HFFc6 (cell line): ENCODE results near the gene GALNT18. TPM values are rescaled to one million over a fixed set of nuclear protein-coding genes. Genes with fewer than 3 reads are reported as not detected.

ENCODE experiments used
- DNase-seq: peaks from one replicate; pipeline ENCODE4 v3.0.0-alpha.2; 2018
- H3K27ac Mint-ChIP-seq: 2 replicates; pipeline ENCODE4 v1.8.0; 2020; ENCODE audit warnings: mild to moderate bottlenecking, mixed read lengths
- H3K27me3 Mint-ChIP-seq: 2 replicates; pipeline ENCODE4 v1.8.0; 2021; ENCODE audit warnings: mild to moderate bottlenecking, moderate library complexity, mixed read lengths; ENCODE audit not compliant: insufficient read depth
- H3K36me3 Mint-ChIP-seq: 2 replicates; pipeline ENCODE4 v1.8.0; 2021; ENCODE audit warnings: low read depth, mixed read lengths
- H3K4me1 Mint-ChIP-seq: 2 replicates; pipeline ENCODE4 v1.8.0; 2020; ENCODE audit warnings: low read depth, mixed read lengths
- H3K4me3 Mint-ChIP-seq: 2 replicates; pipeline ENCODE4 v1.8.0; 2020; ENCODE audit warnings: mild to moderate bottlenecking, moderate library complexity, mixed read lengths
- H3K9me3 Mint-ChIP-seq: 2 replicates; pipeline ENCODE4 v1.8.0; 2020; ENCODE audit warnings: mild to moderate bottlenecking, mixed read lengths
- CTCF ChIP-seq: fragments of 200-600 bp; sonication (generic); IDR thresholded peaks from 2 replicates; pipeline ENCODE4 v1.5.0; 2021; ENCODE audit warnings: antibody characterized with exemption, mild to moderate bottlenecking
- total RNA-seq, 6 experiments: library from RNA; stranded (reverse); fragmentation: NEBNext Ultra II Directional; extraction: Animal tissue kit (Norgen Biotek cat#: 25700); gene quantifications; 2 replicates in 1 of 6; 3 replicates in 5 of 6; pipeline ENCODE4 v1.2.3, GENCODE V29; 2021

Gene GALNT18
- total RNA-seq, 6 experiments from 2014 or later, result 2.7 to 13.7 (median 12.4) TPM

GRCh38 chr11:11260903-11261302, 360.9 kb downstream of the GALNT18 start:
- H3K4me3 Mint-ChIP-seq, result no peak overlapping the region
- no peak for TF ChIP-seq CTCF

GRCh38 chr11:11253995-11254394, 367.8 kb downstream of the GALNT18 start:
- Mint-ChIP-seq H3K27ac (no peak overlapping the region), H3K4me1 (no peaks in the 10 kb centered on the region), H3K27me3 (peaks cover 41% of the 10 kb centered on the region), H3K36me3 (no peaks in the 10 kb centered on the region), H3K4me3 (no peak overlapping the region), H3K9me3 (no peaks in the 10 kb centered on the region)
- DNase-seq, result no peak
- TF ChIP-seq CTCF, result no peak

More at GRCh38 chr11:11260903-11261302, 360.9 kb downstream of the GALNT18 start:
- Mint-ChIP-seq H3K27me3 (peaks cover 28% of the 10 kb centered on the region), H3K27ac (no peak overlapping the region), H3K36me3 (no peaks in the 10 kb centered on the region), H3K4me1 (peaks cover 7% of the 10 kb centered on the region; the same call in 1 of the 2 replicates), H3K9me3 (no peaks in the 10 kb centered on the region)
- no peak for DNase-seq

- no peak overlapping the region for H3K4me3 Mint-ChIP-seq
- no peaks in the 10 kb centered on the region for H3K9me3 Mint-ChIP-seq
- no peak for DNase-seq
- no peak overlapping the region for H3K27ac Mint-ChIP-seq
- H3K27me3 Mint-ChIP-seq, result peaks cover 37% of the 10 kb centered on the region
- TF ChIP-seq CTCF, result no peak
- H3K4me1 Mint-ChIP-seq, result no peaks in the 10 kb centered on the region
- H3K36me3 Mint-ChIP-seq, result no peaks in the 10 kb centered on the region
Measured at GRCh38 chr11:11253497-11253896, 368.3 kb downstream of the GALNT18 start.

- Mint-ChIP-seq H3K4me3 (no peak overlapping the region), H3K4me1 (no peaks in the 10 kb centered on the region), H3K27me3 (peaks cover 32% of the 10 kb centered on the region), H3K36me3 (no peaks in the 10 kb centered on the region), H3K27ac (no peak overlapping the region), H3K9me3 (peaks cover 2% of the 10 kb centered on the region)
- no peak for TF ChIP-seq CTCF
- no peak for DNase-seq
Measured at GRCh38 chr11:11252403-11252802, 369.4 kb downstream of the GALNT18 start.

- Mint-ChIP-seq H3K36me3 (peaks cover 8% of the 10 kb centered on the region), H3K9me3 (peaks cover 11% of the 10 kb centered on the region), H3K27ac (no peak overlapping the region), H3K4me3 (no peak overlapping the region), H3K27me3 (peaks cover 32% of the 10 kb centered on the region), H3K4me1 (no peaks in the 10 kb centered on the region)
- no peak for DNase-seq
- no peak for TF ChIP-seq CTCF
Measured at GRCh38 chr11:11251394-11251970, 370.3 kb downstream of the GALNT18 start.
